IMR-90 (cell line): ENCODE data around the gene MEF2A. TPM values are rescaled to one million over a fixed set of nuclear protein-coding genes. Genes with fewer than 3 reads are reported as not detected.

ENCODE experiments used
- ATAC-seq: fragments of 200-7000 bp; cut with Tn5 transposase; 2 replicates; pipeline ENCODE4 v1.9.1; 2020; ENCODE audit warnings: low read depth, mild to moderate bottlenecking, moderate library complexity
- BruUV-seq: library from RNA; stranded (reverse); fragments of 400-500 nt; replicated peaks from 2 replicates; lab custom pipeline; 2021; lab: Mats Ljungman, UMichigan
- CTCF ChIA-PET: fragments of 300-600 bp; formaldehyde crosslinking; extraction: SDS; loops from one replicate; lab custom pipeline; 2021; ENCODE audit warnings: antibody characterized with exemption; lab: Yijun Ruan, JAX
- POLR2A ChIA-PET: fragments of 300-600 bp; sonication (Branson Sonifier 250); formaldehyde crosslinking; loops from one replicate; lab custom pipeline; 2022; ENCODE audit warnings: antibody characterized with exemption; ENCODE audit not compliant: unreplicated experiment; lab: Charles Lee
- DNase-seq: peaks from one replicate; pipeline ENCODE4 v3.0.0; 2013
- H2AFZ ChIP-seq: replicated peaks from 2 replicates; pipeline ENCODE3; 2013; ENCODE audit warnings: low read length, mild to moderate bottlenecking; ENCODE audit not compliant: poor library complexity
- H2AK5ac ChIP-seq: 2 replicates; pipeline ENCODE4 v1.6.1; 2013; ENCODE audit warnings: low read depth, low read length, inconsistent platforms
- H2AK9ac ChIP-seq: replicated peaks from 2 replicates; pipeline ENCODE3; 2013; ENCODE audit warnings: mild to moderate bottlenecking, low read depth, low read length, moderate library complexity; ENCODE audit not compliant: poor library complexity
- H2BK120ac ChIP-seq: 2 replicates; pipeline ENCODE4 v1.6.1; 2013; ENCODE audit warnings: low read depth, low read length, inconsistent platforms
- H2BK15ac ChIP-seq: 3 replicates; pipeline ENCODE4 v1.6.1; 2013; ENCODE audit warnings: low read depth, low read length, inconsistent platforms
- H2BK20ac ChIP-seq: 2 replicates; pipeline ENCODE4 v1.6.1; 2013; ENCODE audit warnings: low read depth, mild to moderate bottlenecking, inconsistent platforms, low read length, moderate library complexity
- H2BK5ac ChIP-seq: 2 replicates; pipeline ENCODE4 v1.6.1; 2013; ENCODE audit warnings: mild to moderate bottlenecking, low read depth, low read length, inconsistent platforms; ENCODE audit not compliant: poor library complexity, severe bottlenecking
- H3K14ac ChIP-seq: replicated peaks from 2 replicates; pipeline ENCODE4 v1.6.1; 2013; ENCODE audit warnings: low read depth, low read length, inconsistent platforms
- H3K18ac ChIP-seq: 2 replicates; pipeline ENCODE4 v1.6.1; 2013; ENCODE audit warnings: low read depth, low read length, control low read depth
- H3K23ac ChIP-seq: 2 replicates; pipeline ENCODE4 v1.6.1; 2013; ENCODE audit warnings: low read depth, low read length, inconsistent platforms
- H3K27ac ChIP-seq: 2 replicates; pipeline ENCODE4 v1.5.1; 2013; ENCODE audit warnings: mild to moderate bottlenecking, control low read depth, low read length; ENCODE audit not compliant: insufficient read depth
- H3K27me3 ChIP-seq: 2 replicates; pipeline ENCODE4 v1.6.1; 2013; ENCODE audit warnings: low read length; ENCODE audit not compliant: control insufficient read depth, insufficient read depth
- H3K36me3 ChIP-seq: 2 replicates; pipeline ENCODE4 v1.6.1; 2013; ENCODE audit warnings: low read length, mixed read lengths; ENCODE audit not compliant: control insufficient read depth, insufficient read depth
- H3K4ac ChIP-seq: 2 replicates; pipeline ENCODE4 v1.6.1; 2013; ENCODE audit warnings: low read depth, low read length, inconsistent platforms
- H3K4me1 ChIP-seq: 2 replicates; pipeline ENCODE4 v1.6.1; 2013; ENCODE audit warnings: low read length, mixed read lengths; ENCODE audit not compliant: control insufficient read depth, insufficient read depth
- H3K4me2 ChIP-seq: 2 replicates; pipeline ENCODE4 v1.6.1; 2013; ENCODE audit warnings: low read depth, mild to moderate bottlenecking, control low read depth, low read length, moderate library complexity
- H3K4me3 ChIP-seq: 2 replicates; pipeline ENCODE4 v1.5.1; 2013; ENCODE audit warnings: low read depth, mild to moderate bottlenecking, control low read depth, low read length, moderate library complexity; ENCODE audit not compliant: insufficient read depth
- H3K56ac ChIP-seq: 2 replicates; pipeline ENCODE4 v1.6.1; 2013; ENCODE audit warnings: low read length, inconsistent platforms; ENCODE audit not compliant: insufficient read depth; ENCODE audit errors: extremely low read depth
- H3K79me1 ChIP-seq, 2 experiments: 2 replicates each; pipeline ENCODE4 v1.6.1; 2013; ENCODE audit warnings: low read length in 2 of 2, inconsistent platforms in 1 of 2, low read depth in 1 of 2
- H3K9ac ChIP-seq: 2 replicates; pipeline ENCODE4 v1.6.1; 2013; ENCODE audit warnings: low read depth, low read length, control low read depth
- H3K9me1 ChIP-seq: 2 replicates; pipeline ENCODE4 v1.6.1; 2013; ENCODE audit warnings: low read length, inconsistent platforms; ENCODE audit not compliant: insufficient read depth
- H3K9me3 ChIP-seq: 2 replicates; pipeline ENCODE4 v1.6.1; 2013; ENCODE audit warnings: low read length; ENCODE audit not compliant: control insufficient read depth, insufficient read depth
- H4K20me1 ChIP-seq: 2 replicates; pipeline ENCODE4 v1.6.1; 2013; ENCODE audit warnings: low read length, inconsistent platforms; ENCODE audit not compliant: insufficient read depth
- H4K5ac ChIP-seq: 2 replicates; pipeline ENCODE4 v1.6.1; 2013; ENCODE audit warnings: mild to moderate bottlenecking, low read depth, low read length, control low read depth
- H4K8ac ChIP-seq, 2 experiments: 2 replicates each; pipeline ENCODE4 v1.6.1; 2013; ENCODE audit warnings: low read depth in 2 of 2, low read length in 2 of 2, control low read depth in 1 of 2, inconsistent platforms in 1 of 2
- H4K91ac ChIP-seq: 2 replicates; pipeline ENCODE4 v1.6.1; 2013; ENCODE audit warnings: low read depth, low read length, inconsistent platforms; ENCODE audit not compliant: insufficient read depth
- CEBPB ChIP-seq: IDR thresholded peaks from 2 replicates; pipeline ENCODE4 v1.6.1; 2012; ENCODE audit warnings: low read depth, low read length, improper control_type of control experiment
- CHD1 ChIP-seq: IDR thresholded peaks from 2 replicates; pipeline ENCODE4 v1.6.1; 2012; ENCODE audit warnings: low read depth, low read length, improper control_type of control experiment
- CTCF ChIP-seq: conservative IDR thresholded peaks from 2 replicates; pipeline ENCODE4 v1.5.1; 2012; ENCODE audit warnings: mild to moderate bottlenecking, low read depth, low read length, improper control_type of control experiment
- ELK1 ChIP-seq: fragments of 150-350 bp; IDR thresholded peaks from 2 replicates; pipeline ENCODE4 v1.6.1; 2016; ENCODE audit warnings: low read depth, mild to moderate bottlenecking, low read length, moderate library complexity, borderline replicate concordance
- FOS ChIP-seq: fragments of 150-350 bp; IDR thresholded peaks from 2 replicates; pipeline ENCODE4 v1.6.1; 2016; ENCODE audit warnings: low read depth, low read length
- MAFK ChIP-seq: IDR thresholded peaks from 2 replicates; pipeline ENCODE4 v1.6.1; 2012; ENCODE audit warnings: low read depth, low read length, improper control_type of control experiment
- MXI1 ChIP-seq: IDR thresholded peaks from 2 replicates; pipeline ENCODE4 v1.6.1; 2012; ENCODE audit warnings: low read depth, mild to moderate bottlenecking, low read length, moderate library complexity, borderline replicate concordance
- NFE2L2 ChIP-seq: fragments of 150-350 bp; IDR thresholded peaks from 2 replicates; pipeline ENCODE4 v1.6.1; 2016; ENCODE audit warnings: low read depth, mild to moderate bottlenecking, low read length
- POLR2A ChIP-seq: IDR thresholded peaks from 2 replicates; pipeline ENCODE4 v1.6.1; 2012; ENCODE audit warnings: mild to moderate bottlenecking, low read depth, low read length
- RAD21 ChIP-seq: IDR thresholded peaks from 2 replicates; pipeline ENCODE4 v1.6.1; 2012; ENCODE audit warnings: low read length, improper control_type of control experiment
- RCOR1 ChIP-seq: IDR thresholded peaks from 2 replicates; pipeline ENCODE4 v1.6.1; 2012; ENCODE audit warnings: mild to moderate bottlenecking, low read length, improper control_type of control experiment; ENCODE audit not compliant: insufficient replicate concordance
- RFX5 ChIP-seq: IDR thresholded peaks from 2 replicates; pipeline ENCODE4 v1.8.0; 2012; ENCODE audit warnings: low read depth, mild to moderate bottlenecking, low read length, moderate library complexity
- SMC3 ChIP-seq: fragments of 150-350 bp; IDR thresholded peaks from 2 replicates; pipeline ENCODE4 v1.6.1; 2016; ENCODE audit warnings: low read depth, mild to moderate bottlenecking, antibody characterized with exemption, low read length, moderate library complexity
- USF2 ChIP-seq: fragments of 150-350 bp; IDR thresholded peaks from 2 replicates; pipeline ENCODE4 v1.6.1; 2017; ENCODE audit warnings: mild to moderate bottlenecking, antibody characterized with exemption, low read length, low read depth
- WGBS, 2 experiments: methylation state at CpG; one replicate each; pipeline versions ENCODE4 v1.1.5 to v1.1.7; 2013; ENCODE audit warnings: missing lambda C conversion rate in 2 of 2; ENCODE audit not compliant: insufficient read length in 1 of 2; ENCODE audit errors: extremely low coverage in 2 of 2; 5-methylcytosine and 5-hydroxymethylcytosine counted together
- dilution Hi-C: fragments of 300-500 bp; cut with HindIII; formaldehyde crosslinking; loops from one replicate; pipeline ENCODE4 v1.14.3; 2018; ENCODE audit warnings: low sequenced_read_pairs; ENCODE audit not compliant: unreplicated experiment
- in situ Hi-C: fragments of 300-500 bp; cut with MboI; formaldehyde crosslinking; loops from 3 replicates; pipeline ENCODE4 v1.14.3; 2019; ENCODE audit warnings: low sequenced_read_pairs, inconsistent platforms, mixed read lengths
- intact Hi-C: fragments of 100-400 bp; cut with micrococcal nuclease; formaldehyde crosslinking; loops from 2 replicates; pipeline ENCODE4 v1.10.0; 2022
- polyA plus RNA-seq, 3 experiments: library from polyadenylated mRNA; depleted of rRNA; stranded (reverse); fragments of >200 nt; gene quantifications; 2 replicates each; pipeline ENCODE4 v1.2.3, GENCODE V29; 2012; ENCODE audit warnings: low replicate concordance in 1 of 3
- total RNA-seq: library from RNA; depleted of rRNA; stranded (reverse); fragments of >200 nt; gene quantifications from 2 replicates; pipeline ENCODE4 v1.2.3, GENCODE V29; 2012

MEF2A gene
- total and polyA plus RNA-seq, 2 of the 4 experiments (the other 2 are of a cell fraction): 16.1 to 16.7 TPM

- H3K36me3 ChIP-seq: no peaks in the 10 kb centered on the region
- no peak overlapping the region for H3K14ac ChIP-seq
- no peak overlapping the region for H3K27ac ChIP-seq
- in situ Hi-C loops: no loop called here
- H3K4me3 ChIP-seq: no peak overlapping the region
- H2BK5ac ChIP-seq: no peak overlapping the region
- no peak overlapping the region for H3K9ac ChIP-seq
- DNase-seq: no peak
- H3K27me3 ChIP-seq: peaks cover 4% of the 10 kb centered on the region; the same call in 1 of the 2 replicates
- intact Hi-C loops: no loop called here
- no TSS peak for BruUV-seq
- H4K8ac ChIP-seq: no peak overlapping the region
- ChIA-PET CTCF (interaction anchor here (1.3 kb wide), 1 partner anchor 14 kb away, joined by 4 read pairs; no protein-coding TSS in a partner anchor), POLR2A (no interaction called here)
- no peaks in the 10 kb centered on the region for H4K20me1 ChIP-seq
- H3K18ac ChIP-seq: no peak overlapping the region
- no peak overlapping the region for H3K4me2 ChIP-seq
- H3K9me1 ChIP-seq: no peaks in the 10 kb centered on the region
- no peak overlapping the region for H2AK9ac ChIP-seq
- H4K5ac ChIP-seq: no peak overlapping the region
- no peak overlapping the region for H2BK15ac ChIP-seq
- TF ChIP-seq MAFK (no peak), ELK1 (no peak), RFX5 (no peak), RAD21 (no peak), MXI1 (no peak), NFE2L2 (no peak), CEBPB (no peak), USF2 (no peak), RCOR1 (no peak), FOS (no peak), SMC3 (no peak), CTCF (no peak), CHD1 (no peak), POLR2A (no peak)
- no peaks in the 10 kb centered on the region for H3K79me1 ChIP-seq
- dilution Hi-C loops: no loop called here
- no peak overlapping the region for H2BK120ac ChIP-seq
- H4K91ac ChIP-seq: no peak overlapping the region
- H2AK5ac ChIP-seq: no peak overlapping the region
- ATAC-seq: no peak
- H3K4ac ChIP-seq: no peak overlapping the region
- no peak overlapping the region for H2BK20ac ChIP-seq
- no peaks in the 10 kb centered on the region; the same call in 1 of the 2 replicates for H3K4me1 ChIP-seq
- no peaks in the 10 kb centered on the region for H3K9me3 ChIP-seq
- no peak overlapping the region for H2AFZ ChIP-seq
- H3K23ac ChIP-seq: no peak overlapping the region
- H3K56ac ChIP-seq: no peak overlapping the region
- WGBS, 2 experiments: 94% methylated on average over 2 of the region's 4 CpGs; no CpG with 5 or more reads in 1 of the 2 experiments
Measured at GRCh38 chr15:99546441-99547100, 19.2 kb upstream of the MEF2A start.
